ENCODE data around the gene IGLON5. TPM values are rescaled to one million over a fixed set of nuclear protein-coding genes. Genes with fewer than 3 reads are reported as not detected.

IGLON5 gene
- total RNA-seq, 4 donors from 2014 or later, result 0.17 TPM; not detected in 3

- H3K4me1 ChIP-seq, result peaks cover 0 to 2% (median 0%) of the 10 kb centered on the region in 4 donors
- 77% methylated on average over 7 of the region's 8 CpGs for WGBS
- peaks cover 0 to 81% (median 9%) of the 10 kb centered on the region in 4 donors for H3K27me3 ChIP-seq
- no peaks in the 10 kb centered on the region for H3K9me3 ChIP-seq
- no peaks in the 10 kb centered on the region for H3K36me3 ChIP-seq
- no peak for TF ChIP-seq CTCF (IDR thresholded peaks at IDR 0.05)
- intact Hi-C loops (cut with DNase I), result no loop called here
- H3K4me3 ChIP-seq, result no peak overlapping the region
- H3K27ac ChIP-seq (replicated peaks in 1 of 4), result no peak overlapping the region
- no peak for DNase-seq (ENCODE audit: extremely low spot score)
These were observed 5.2 kb downstream of the IGLON5 start for GRCh38 chr19:51316688-51317087.

- Histone ChIP-seq H3K4me3 (no peak overlapping the region), H3K27me3 (peaks cover 0 to 81% (median 3%) of the 10 kb centered on the region in 4 donors), H3K4me1 (no peaks in the 10 kb centered on the region), H3K36me3 (no peaks in the 10 kb centered on the region), H3K27ac (replicated peaks in 1 of 4) (no peak overlapping the region), H3K9me3 (no peaks in the 10 kb centered on the region)
- TF ChIP-seq CTCF (IDR thresholded peaks at IDR 0.05) (no peak), POLR2AphosphoS5 (IDR thresholded peaks at IDR 0.05) (no peak), POLR2A (IDR thresholded peaks at IDR 0.05; ENCODE audit: low read depth) (no peak), EP300 (IDR thresholded peaks at IDR 0.05) (no peak)
- 72% methylated on average over 3 of the region's 3 CpGs for WGBS
- no peak for DNase-seq (ENCODE audit: extremely low spot score)
- intact Hi-C loops (cut with DNase I), result no loop called here
These were observed 5.9 kb downstream of the IGLON5 start for GRCh38 chr19:51317376-51317775.

- Histone ChIP-seq H3K27ac (replicated peaks in 1 of 4) (no peak overlapping the region), H3K9me3 (no peaks in the 10 kb centered on the region), H3K4me1 (no peaks in the 10 kb centered on the region), H3K27me3 (peaks cover 0 to 81% (median under 1%) of the 10 kb centered on the region in 4 donors), H3K4me3 (no peak overlapping the region), H3K36me3 (no peaks in the 10 kb centered on the region)
- 40% methylated on average over 1 of the region's 1 CpG for WGBS
- intact Hi-C loops (cut with DNase I), result no loop called here
- no peak for DNase-seq (ENCODE audit: extremely low spot score)
- TF ChIP-seq POLR2AphosphoS5 (IDR thresholded peaks at IDR 0.05), result no peak
- no peak for TF ChIP-seq POLR2A (IDR thresholded peaks at IDR 0.05; ENCODE audit: low read depth)
- no peak for TF ChIP-seq EP300 (IDR thresholded peaks at IDR 0.05)
- TF ChIP-seq CTCF (IDR thresholded peaks at IDR 0.05), result no peak
These were observed 6.5 kb downstream of the IGLON5 start for GRCh38 chr19:51317968-51318367.

- no peak for TF ChIP-seq POLR2A (IDR thresholded peaks at IDR 0.05; ENCODE audit: low read depth)
- no peak for TF ChIP-seq CTCF (IDR thresholded peaks at IDR 0.05)
- TF ChIP-seq EP300 (IDR thresholded peaks at IDR 0.05), result no peak
- TF ChIP-seq POLR2AphosphoS5 (IDR thresholded peaks at IDR 0.05), result no peak
- H3K27me3 ChIP-seq, result peaks cover 0 to 88% (median 0%) of the 10 kb centered on the region in 4 donors
- DNase-seq (ENCODE audit: extremely low spot score), result no peak
- no peaks in the 10 kb centered on the region for H3K4me1 ChIP-seq
- no peak overlapping the region for H3K27ac ChIP-seq (replicated peaks in 1 of 4)
- H3K4me3 ChIP-seq, result no peak overlapping the region
- intact Hi-C loops (cut with DNase I), result no loop called here
- no peaks in the 10 kb centered on the region for H3K36me3 ChIP-seq
- H3K9me3 ChIP-seq, result no peaks in the 10 kb centered on the region
- WGBS, result 74% methylated on average over 19 of the region's 23 CpGs
These were observed 7.5 kb downstream of the IGLON5 start for GRCh38 chr19:51318687-51319648.
